ENCODE data around the gene WWTR1. TPM values are rescaled to one million over a fixed set of nuclear protein-coding genes. Genes with fewer than 3 reads are reported as not detected.

Gene WWTR1
- total and polyA plus RNA-seq, 2 donors (not counting 3 experiments of a cell fraction or from before 2014, with no cell fraction given), result 210 to 341 TPM

- H3K36me3 ChIP-seq (ENCODE audit: control insufficient read depth in 2 of 2, extremely low read depth in 1 of 2, insufficient read depth in 2 of 2, low read length in 2 of 2), result no peaks in the 10 kb centered on the region
- no peak for FAIRE-seq
- dilution Hi-C loops (cut with MboI; ENCODE audit: extremely low pct_ligation_motif_present, low sequenced_read_pairs), result no loop called here
- intact Hi-C loops (cut with micrococcal nuclease), result no loop called here
- DNase-seq (ENCODE audit: low read depth, low spot score), result no peak
- H3K79me2 ChIP-seq (ENCODE audit: control insufficient read depth, insufficient read depth, low read length), result no peaks in the 10 kb centered on the region
- H3K4me2 ChIP-seq (ENCODE audit: insufficient read depth, low read length), result no peak overlapping the region
- H3K27ac ChIP-seq (ENCODE audit: insufficient read depth, low read depth, low read length), result no peak overlapping the region
- H3K4me3 ChIP-seq (replicated peaks in 1 of 3; ENCODE audit: insufficient read depth in 1 of 3, low read depth in 1 of 3, low read length in 3 of 3), result no peak overlapping the region
- H3K4me1 ChIP-seq (ENCODE audit: control insufficient read depth, extremely low read depth, insufficient read depth, low read length), result peaks cover 12% of the 10 kb centered on the region
- no peaks in the 10 kb centered on the region for H3K9me1 ChIP-seq (replicated peaks; ENCODE audit: control insufficient read depth, extremely low read depth, insufficient read depth, low read length)
- BruUV-seq (replicated peaks), result no TSS peak
- POLR2A ChIA-PET, result no interaction called here
- H3K9me3 ChIP-seq (replicated peaks; ENCODE audit: control insufficient read depth, insufficient read depth, low read length), result no peaks in the 10 kb centered on the region
- no peak overlapping the region for H2AFZ ChIP-seq (ENCODE audit: low read depth, low read length)
- no peak overlapping the region for H3K9ac ChIP-seq (replicated peaks; ENCODE audit: extremely low read depth, insufficient read depth, low read length)
- H3K27me3 ChIP-seq (ENCODE audit: control insufficient read depth in 2 of 2, insufficient read depth in 2 of 2, low read length in 2 of 2), result no peaks in the 10 kb centered on the region
- no peaks in the 10 kb centered on the region for H4K20me1 ChIP-seq (replicated peaks; ENCODE audit: control insufficient read depth, extremely low read depth, insufficient read depth, low read length)
- CTCF ChIA-PET, result interaction anchor here (0.6 to 6.6 kb wide), 16 partner anchors 8 to 527 kb away, joined by 3 to 125 read pairs (median 10); partner anchors contain the start of genes TM4SF1 and TM4SF18
- TF ChIP-seq JUN (IDR thresholded peaks at IDR 0.05; ENCODE audit: borderline replicate concordance, insufficient read depth, insufficient read length, low read depth) (no peak), GATA2 (IDR thresholded peaks at IDR 0.05; ENCODE audit: insufficient read depth, insufficient read length, low read depth, low read length) (no peak), FOS (IDR thresholded peaks at IDR 0.05; ENCODE audit: borderline replicate concordance, insufficient read depth, low read length) (no peak), EZH2 (IDR thresholded peaks at IDR 0.05; ENCODE audit: borderline replicate concordance, low read depth, low read length, severe bottlenecking) (no peak), CTCF (IDR thresholded peaks at IDR 0.05; ENCODE audit: extremely low read depth in 1 of 2, insufficient read depth in 1 of 2, low read depth in 1 of 2, low read length in 2 of 2) (no peak), MYC (IDR thresholded peaks at IDR 0.05; ENCODE audit: low read depth, low read length) (no peak), MAX (IDR thresholded peaks at IDR 0.05; ENCODE audit: insufficient read depth, insufficient read length) (no peak), POLR2AphosphoS5 (IDR thresholded peaks at IDR 0.05; ENCODE audit: insufficient read depth, low read depth, low read length) (no peak), POLR2A (IDR thresholded peaks at IDR 0.05; ENCODE audit: low read depth, low read length) (no peak)
These were observed 176.3 kb downstream of the WWTR1 start for GRCh38 chr3:149481491-149481890.
